GM10266 (cell line): ENCODE results near the gene DALRD3.

Experiments used
- DNase-seq: peaks from one replicate; pipeline ENCODE4 v3.0.0; 2012; ENCODE audit errors: extremely low spot score
- TF ChIP-seq, protein P1 (sequence below): IDR thresholded peaks from 2 replicates; pipeline ENCODE4 v1.5.1; 2012; ENCODE audit warnings: mild to moderate bottlenecking, low read depth; ENCODE audit not compliant: control insufficient read depth, insufficient read depth; ENCODE audit errors: missing control alignments

Gene DALRD3

GRCh38 chr3:49025793-49026520 lies 7.6 kb upstream of the DALRD3 start:
- DNase-seq: no peak
- TF ChIP-seq, protein P1, sequence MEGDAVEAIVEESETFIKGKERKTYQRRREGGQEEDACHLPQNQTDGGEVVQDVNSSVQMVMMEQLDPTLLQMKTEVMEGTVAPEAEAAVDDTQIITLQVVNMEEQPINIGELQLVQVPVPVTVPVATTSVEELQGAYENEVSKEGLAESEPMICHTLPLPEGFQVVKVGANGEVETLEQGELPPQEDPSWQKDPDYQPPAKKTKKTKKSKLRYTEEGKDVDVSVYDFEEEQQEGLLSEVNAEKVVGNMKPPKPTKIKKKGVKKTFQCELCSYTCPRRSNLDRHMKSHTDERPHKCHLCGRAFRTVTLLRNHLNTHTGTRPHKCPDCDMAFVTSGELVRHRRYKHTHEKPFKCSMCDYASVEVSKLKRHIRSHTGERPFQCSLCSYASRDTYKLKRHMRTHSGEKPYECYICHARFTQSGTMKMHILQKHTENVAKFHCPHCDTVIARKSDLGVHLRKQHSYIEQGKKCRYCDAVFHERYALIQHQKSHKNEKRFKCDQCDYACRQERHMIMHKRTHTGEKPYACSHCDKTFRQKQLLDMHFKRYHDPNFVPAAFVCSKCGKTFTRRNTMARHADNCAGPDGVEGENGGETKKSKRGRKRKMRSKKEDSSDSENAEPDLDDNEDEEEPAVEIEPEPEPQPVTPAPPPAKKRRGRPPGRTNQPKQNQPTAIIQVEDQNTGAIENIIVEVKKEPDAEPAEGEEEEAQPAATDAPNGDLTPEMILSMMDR: no peak

GRCh38 chr3:49025005-49025792 lies 6.8 kb upstream of the DALRD3 start:
- TF ChIP-seq, protein P1: no peak
- DNase-seq: no peak

GRCh38 chr3:49024449-49024848 lies 6.1 kb upstream of the DALRD3 start:
- TF ChIP-seq, protein P1: no peak
- DNase-seq: no peak

DNA sequence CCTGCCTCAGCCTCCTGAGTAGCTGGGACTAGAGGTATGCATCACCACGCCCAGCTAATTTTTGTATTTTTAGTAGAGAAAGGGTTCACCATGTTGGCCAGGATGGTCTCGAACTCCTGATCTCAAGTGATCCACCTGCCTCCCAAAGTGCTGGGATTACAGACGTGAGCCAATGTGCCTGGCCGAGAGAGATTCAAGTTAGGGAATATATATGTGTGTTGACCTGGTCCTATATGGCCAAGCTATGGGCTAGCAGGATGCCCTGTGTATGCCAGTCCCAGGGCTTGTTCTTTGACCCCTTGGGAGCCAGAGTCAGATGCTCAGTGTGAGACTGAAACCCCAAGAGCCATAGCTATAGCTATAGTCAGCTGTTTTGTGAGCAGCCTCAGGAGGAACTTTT lies 5.4 kb upstream of the DALRD3 start:
- TF ChIP-seq, protein P1: no peak
- no peak for DNase-seq

GRCh38 chr3:49022688-49023171 lies 4.3 kb upstream of the DALRD3 start:
- no peak for DNase-seq
- TF ChIP-seq, protein P1: no peak

- peak; percentile 90 for DNase-seq
- TF ChIP-seq, protein P1: peak; percentile 99
Observed at GRCh38 chr3:49021813-49022687, 3.7 kb upstream of the DALRD3 start, which contains the start of gene NDUFAF3. NDUFAF3 (plus strand) TSS chr3:49022121; CDS start chr3:49022145, 24 bp downstream.
